Erythroblast (primary cell): Measurements from ENCODE around the gene CCDC191.

ENCODE experiments used
- DNase-seq, 2 experiments: peaks; one replicate each; lab custom pipeline; 2025; lab: John Stamatoyannopoulos, UW
- GATA1 ChIP-seq: IDR thresholded peaks from 2 replicates; pipeline ENCODE4 v1.6.1; 2011; ENCODE audit warnings: low read depth, mild to moderate bottlenecking, control low read depth, low read length, moderate library complexity
- POLR2A ChIP-seq: IDR thresholded peaks from 2 replicates; pipeline ENCODE4 v1.6.1; 2011; ENCODE audit warnings: mild to moderate bottlenecking, low read length

The CCDC191 gene

GRCh38 chr3:114081037-114081436 lies 24.7 kb upstream of the CCDC191 start:
- no peak for DNase-seq
- no peak for TF ChIP-seq GATA1
- no peak for TF ChIP-seq POLR2A

GRCh38 chr3:114080201-114080600 lies 23.9 kb upstream of the CCDC191 start:
- no peak for DNase-seq
- TF ChIP-seq POLR2A (no peak), GATA1 (no peak)

GRCh38 chr3:114079761-114080160 lies 23.4 kb upstream of the CCDC191 start:
- TF ChIP-seq GATA1 (no peak), POLR2A (no peak)
- DNase-seq: peak; percentile 7 to 29

GRCh38 chr3:114078126-114078525 lies 21.8 kb upstream of the CCDC191 start:
- no peak for DNase-seq
- TF ChIP-seq POLR2A: no peak
- no peak for TF ChIP-seq GATA1

- DNase-seq: no peak
- TF ChIP-seq POLR2A (no peak), GATA1 (no peak)
Measured at GRCh38 chr3:114076711-114077110, 20.4 kb upstream of the CCDC191 start.

GRCh38 chr3:114071786-114072185 lies 15.5 kb upstream of the CCDC191 start:
- TF ChIP-seq GATA1 (no peak), POLR2A (no peak)
- no peak for DNase-seq

GRCh38 chr3:114068336-114068735 lies 12.0 kb upstream of the CCDC191 start:
- DNase-seq: no peak
- TF ChIP-seq POLR2A (no peak), GATA1 (no peak)

- DNase-seq: no peak
- TF ChIP-seq GATA1 (no peak), POLR2A (no peak)
Measured at GRCh38 chr3:114067804-114068203, 11.5 kb upstream of the CCDC191 start.

GRCh38 chr3:114060906-114061655 lies 4.8 kb upstream of the CCDC191 start:
- DNase-seq: no peak
- no peak for TF ChIP-seq POLR2A
- no peak for TF ChIP-seq GATA1

- DNase-seq: no peak
- TF ChIP-seq POLR2A (no peak), GATA1 (no peak)
Measured at GRCh38 chr3:114058646-114059045, 2.3 kb upstream of the CCDC191 start.

GRCh38 chr3:114057011-114057347 lies 653 bp upstream of the CCDC191 start:
- no peak for DNase-seq
- TF ChIP-seq POLR2A (no peak), GATA1 (no peak)

- no peak for DNase-seq
- TF ChIP-seq GATA1 (no peak), POLR2A (no peak)
Measured at GRCh38 chr3:114052216-114052615, 4.1 kb downstream of the CCDC191 start.

- TF ChIP-seq POLR2A: no peak
- no peak for TF ChIP-seq GATA1
- no peak for DNase-seq
Measured at GRCh38 chr3:114043205-114043604, 13.1 kb downstream of the CCDC191 start.

- TF ChIP-seq GATA1: no peak
- no peak for TF ChIP-seq POLR2A
- DNase-seq: no peak
Measured at GRCh38 chr3:114035896-114036295, 20.4 kb downstream of the CCDC191 start.

GRCh38 chr3:114034787-114035545 lies 21.4 kb downstream of the CCDC191 start:
- DNase-seq: peak; percentile 58 to 75
- TF ChIP-seq GATA1 (no peak), POLR2A (no peak)

GRCh38 chr3:114034211-114034610 lies 22.1 kb downstream of the CCDC191 start:
- no peak for TF ChIP-seq POLR2A
- TF ChIP-seq GATA1: no peak
- DNase-seq: peak; percentile 64 to 74
